Body of pancreas (tissue), 4 donors: ENCODE data around the gene NET1.

Source experiments
- CTCF ChIP-seq, 7 experiments: fragments of 450-650 bp in 4 of 7; fragments of 200-600 bp in 3 of 7; sonication (generic) in 3 of 7; IDR thresholded peaks; one replicate each; pipeline ENCODE4 v1.5.1; 2016 to 2019; ENCODE audit warnings: antibody characterized with exemption in 7 of 7
- POLR2A ChIP-seq, 3 donors: fragments of 450-650 bp; IDR thresholded peaks; one replicate each; pipeline ENCODE4 v1.6.1; 2016; ENCODE audit warnings: antibody characterized with exemption in 3 of 3, mild to moderate bottlenecking in 2 of 3

GRCh38 chr10:5482016-5482415, 69.7 kb downstream of the NET1 start:
- TF ChIP-seq CTCF (IDR thresholded peaks at IDR 0.05) (no peak), POLR2A (IDR thresholded peaks at IDR 0.05) (no peak)
